K562 (cell line): ENCODE measurements around the gene TM4SF20. TPM values are rescaled to one million over a fixed set of nuclear protein-coding genes. Genes with fewer than 3 reads are reported as not detected.

ENCODE experiments used
- ATAC-seq: fragments of 200-7000 bp; cut with Tn5 transposase; 3 replicates; pipeline ENCODE4 v1.9.1; 2020; ENCODE audit warnings: moderate library complexity
- BruUV-seq: library from RNA; stranded (reverse); fragments of 400-500 nt; replicated peaks from 2 replicates; lab custom pipeline; 2021; lab: Mats Ljungman, UMichigan
- CTCF ChIA-PET: fragments of 300-600 bp; formaldehyde crosslinking; extraction: SDS; loops from one replicate; lab custom pipeline; 2021; ENCODE audit warnings: low intra/inter-chr PET ratio; lab: Yijun Ruan, JAX
- POLR2A ChIA-PET: fragments of 300-600, 350-650 bp; sonication (Branson Sonifier 250); formaldehyde crosslinking; extraction: SDS; loops from one replicate; lab custom pipeline; 2021; ENCODE audit warnings: antibody characterized with exemption, inconsistent platforms; lab: Yijun Ruan, JAX
- DNase-seq, 4 experiments: peaks; one replicate each; pipeline versions ENCODE4 v3.0.0 to v3.0.0-alpha.2; 2011 to 2018; ENCODE audit warnings: low spot score in 3 of 4, mixed read lengths in 3 of 4; ENCODE audit errors: extremely low read depth in 1 of 4
- FAIRE-seq: peaks from 2 replicates; lab custom pipeline; 2011; peaks lifted over from hg19 to GRCh38; lab: Jason Lieb, UNC
- H2AFZ ChIP-seq: 2 replicates; pipeline ENCODE4 v1.6.0; 2011; ENCODE audit warnings: low read depth, low read length, control low read depth, inconsistent platforms
- H3K27ac ChIP-seq: fragments of 200-600 bp; 3 replicates; pipeline ENCODE4 v1.8.0; 2011; ENCODE audit warnings: low read depth, mild to moderate bottlenecking, control low read depth, inconsistent platforms, low read length, moderate library complexity, mixed read lengths; ENCODE audit errors: extremely low read depth
- H3K27me3 ChIP-seq, 2 experiments: fragments of 300-600 bp in 1 of 2; 2 replicates in 1 of 2; 3 replicates in 1 of 2; pipeline versions ENCODE4 v1.6.0 to v1.8.0; 2011; ENCODE audit warnings: inconsistent platforms in 2 of 2, low read length in 2 of 2, mild to moderate bottlenecking in 1 of 2, mixed read lengths in 1 of 2, moderate library complexity in 1 of 2; ENCODE audit not compliant: control insufficient read depth in 2 of 2, insufficient read depth in 2 of 2
- H3K36me3 ChIP-seq: fragments of 300-600 bp; 3 replicates; pipeline ENCODE4 v1.8.0; 2011; ENCODE audit warnings: mild to moderate bottlenecking, low read length, inconsistent platforms; ENCODE audit not compliant: control insufficient read depth, insufficient read depth
- H3K4me1 ChIP-seq, 2 experiments: fragments of 200-600 bp in 1 of 2; replicated peaks in 1 of 2; 2 replicates in 1 of 2; 3 replicates in 1 of 2; pipeline versions ENCODE4 v1.5.1 to v1.8.0; 2011; ENCODE audit warnings: inconsistent platforms in 2 of 2, low read length in 2 of 2, mild to moderate bottlenecking in 1 of 2, mixed read lengths in 1 of 2, moderate library complexity in 1 of 2; ENCODE audit not compliant: control insufficient read depth in 2 of 2, insufficient read depth in 2 of 2
- H3K4me2 ChIP-seq: 2 replicates; pipeline ENCODE4 v1.6.1; 2011; ENCODE audit warnings: low read length, control low read depth, inconsistent platforms, mixed read lengths; ENCODE audit not compliant: insufficient read depth
- H3K4me3 ChIP-seq: fragments of 200-600 bp; sonication (generic), shearing (Covaris generic); 2 replicates; pipeline ENCODE4 v1.5.1; 2016; ENCODE audit warnings: control low read depth, inconsistent platforms
- H3K79me2 ChIP-seq: fragments of 200-600 bp; 3 replicates; pipeline ENCODE4 v1.8.0; 2011; ENCODE audit warnings: low read length, inconsistent platforms; ENCODE audit not compliant: control insufficient read depth, insufficient read depth
- H3K9ac ChIP-seq, 2 experiments: 2 replicates each; pipeline versions ENCODE4 v1.6.0 to v1.6.1; 2011; ENCODE audit warnings: low read depth in 2 of 2, low read length in 2 of 2, control low read depth in 1 of 2, inconsistent platforms in 1 of 2, mild to moderate bottlenecking in 1 of 2, mixed read lengths in 1 of 2; ENCODE audit not compliant: insufficient read depth in 1 of 2
- H3K9me1 ChIP-seq: one replicate; pipeline ENCODE4 v1.6.0; 2011; ENCODE audit warnings: inconsistent platforms, mild to moderate bottlenecking, low read length, moderate library complexity; ENCODE audit not compliant: control insufficient read depth, insufficient read depth
- H3K9me3 ChIP-seq: replicated peaks from 2 replicates; pipeline ENCODE4 v1.5.1; 2011; ENCODE audit warnings: low read depth, low read length, inconsistent platforms; ENCODE audit not compliant: control insufficient read depth, insufficient read depth
- H4K20me1 ChIP-seq: replicated peaks from 2 replicates; pipeline ENCODE4 v1.6.1; 2011; ENCODE audit warnings: low read length, inconsistent platforms, mixed read lengths; ENCODE audit not compliant: control insufficient read depth, insufficient read depth
- BRF2 ChIP-seq: IDR thresholded peaks from 3 replicates; pipeline ENCODE4 v1.6.1; 2011; ENCODE audit warnings: borderline replicate concordance, mild to moderate bottlenecking; ENCODE audit not compliant: insufficient read length, insufficient read depth
- MAFG ChIP-seq: fragments of 450-650 bp; conservative IDR thresholded peaks from 2 replicates; pipeline ENCODE4 v1.6.1; 2016; ENCODE audit warnings: missing genetic modification characterization, missing compliant biosample characterization
- PCBP1 ChIP-seq: fragments of 200-400 bp; formaldehyde crosslinking; IDR thresholded peaks from 2 replicates; pipeline ENCODE4 v1.6.1; 2018; ENCODE audit warnings: mild to moderate bottlenecking, low read depth, low read length; ENCODE audit not compliant: poor library complexity, severe bottlenecking
- RBM34 ChIP-seq: fragments of 200-400 bp; formaldehyde crosslinking; IDR thresholded peaks from 2 replicates; pipeline ENCODE4 v1.6.1; 2018; ENCODE audit warnings: low read length, borderline replicate concordance; ENCODE audit not compliant: insufficient read depth
- REST ChIP-seq, 2 experiments: fragments of 450-650 bp; formaldehyde crosslinking in 1 of 2; IDR thresholded peaks; 2 replicates each; pipeline versions ENCODE4 v1.4.0 to v1.6.1; 2014 to 2020; ENCODE audit warnings: mild to moderate bottlenecking in 2 of 2, borderline replicate concordance in 1 of 2, low read depth in 1 of 2
- RUNX1 ChIP-seq: sonication (generic); IDR thresholded peaks from 2 replicates; pipeline ENCODE4 v1.6.1; 2016; ENCODE audit warnings: antibody characterized with exemption, low read depth
- SFPQ ChIP-seq: fragments of 200-400 bp; formaldehyde crosslinking; IDR thresholded peaks from 2 replicates; pipeline ENCODE4 v1.6.1; 2017; ENCODE audit warnings: mild to moderate bottlenecking, low read depth, low read length, moderate library complexity
- WGBS: fragments of 100-300 bp; shearing (Covaris generic); methylation state at CpG from one replicate; pipeline ENCODE4 v1.1.6; 2016; ENCODE audit warnings: low coverage, mixed read lengths; ENCODE audit not compliant: insufficient coverage; ENCODE audit errors: missing lambda C conversion rate; 5-methylcytosine and 5-hydroxymethylcytosine counted together
- in situ Hi-C: fragments of 300-500 bp; cut with MboI; formaldehyde crosslinking; loops from 4 replicates; pipeline ENCODE4 v1.15.0; 2018; ENCODE audit warnings: inconsistent platforms, mixed read lengths
- intact Hi-C: fragments of 100-400 bp; cut with micrococcal nuclease; formaldehyde crosslinking; loops from 2 replicates; pipeline ENCODE4 v1.14.2; 2022
- polyA plus RNA-seq, 8 experiments: library from polyadenylated mRNA; depleted of rRNA in 4 of 8; stranded (reverse) in 5 of 8; unstranded in 3 of 8; fragments of >200 nt; fragmentation: Nextera tagmentation in 2 of 8; fragmentation: Illumina TruSeq in 1 of 8; extraction: Ambion mirVana in 2 of 8; extraction: Trizol in 1 of 8; gene quantifications; 2 replicates each; pipeline versions ENCODE4 v1.2.1 to v1.2.3, GENCODE V29; 2011 to 2014; ENCODE audit warnings: inconsistent platforms in 1 of 8, missing spikeins in 1 of 8
- total RNA-seq, 7 experiments: library from RNA; depleted of rRNA in 6 of 7; stranded (reverse); fragments of >200 nt in 6 of 7; fragmentation: Illumina TruSeq in 2 of 7; extraction: Trizol in 2 of 7; gene quantifications; 2 replicates each; pipeline versions ENCODE4 v1.2.1 to v1.2.3, GENCODE V29; 2011 to 2021; ENCODE audit warnings: low replicate concordance in 1 of 7

The TM4SF20 gene
- total and polyA plus RNA-seq, 9 of the 15 experiments (the other 6 are each of a cell fraction or from before 2014, with no cell fraction given), result not detected

- no peak overlapping the region for H3K4me2 ChIP-seq
- DNase-seq, result no peak
- no peak overlapping the region for H3K9ac ChIP-seq
- no peak overlapping the region for H2AFZ ChIP-seq
- no peaks in the 10 kb centered on the region for H3K36me3 ChIP-seq
- in situ Hi-C loops, result loop anchor here (5.0 kb wide), 1 partner anchor 56 kb away; no protein-coding TSS in a partner anchor
- H3K27ac ChIP-seq, result no peak overlapping the region
- H3K27me3 ChIP-seq, result no peaks in the 10 kb centered on the region
- no peak overlapping the region for H3K4me3 ChIP-seq
- ATAC-seq, result no peak
- ChIA-PET CTCF (no interaction called here), POLR2A (no interaction called here)
- no peaks in the 10 kb centered on the region for H4K20me1 ChIP-seq
- H3K79me2 ChIP-seq, result no peaks in the 10 kb centered on the region
- WGBS, result 45% methylated on average over 6 of the region's 9 CpGs
- no peaks in the 10 kb centered on the region for H3K9me1 ChIP-seq
- intact Hi-C loops, result no loop called here
- H3K4me1 ChIP-seq, result no peaks in the 10 kb centered on the region; a peak in 2 of 5 replicates
- no peak for FAIRE-seq
- no peaks in the 10 kb centered on the region for H3K9me3 ChIP-seq
- BruUV-seq, result no TSS peak
- TF ChIP-seq PCBP1, result no peak
- TF ChIP-seq RUNX1, result no peak
- TF ChIP-seq SFPQ, result no peak
- TF ChIP-seq REST (IDR thresholded peaks at IDR 0.05; ENCODE audit: borderline replicate concordance), result no peak
- TF ChIP-seq REST (CRISPR knock-in tag; IDR thresholded peaks at IDR 0.05; ENCODE audit: low read depth), result no peak
- no peak for TF ChIP-seq MAFG (tag)
- TF ChIP-seq RBM34, result no peak
- no peak for TF ChIP-seq BRF2
Observed at GRCh38 chr2:227411320-227411989, 32.3 kb upstream of the TM4SF20 start.
